Measurements from ENCODE around the gene CSTA.

GRCh38 chr3:122366379-122366749 lies 41.3 kb downstream of the CSTA start:
- TF ChIP-seq, protein P1, sequence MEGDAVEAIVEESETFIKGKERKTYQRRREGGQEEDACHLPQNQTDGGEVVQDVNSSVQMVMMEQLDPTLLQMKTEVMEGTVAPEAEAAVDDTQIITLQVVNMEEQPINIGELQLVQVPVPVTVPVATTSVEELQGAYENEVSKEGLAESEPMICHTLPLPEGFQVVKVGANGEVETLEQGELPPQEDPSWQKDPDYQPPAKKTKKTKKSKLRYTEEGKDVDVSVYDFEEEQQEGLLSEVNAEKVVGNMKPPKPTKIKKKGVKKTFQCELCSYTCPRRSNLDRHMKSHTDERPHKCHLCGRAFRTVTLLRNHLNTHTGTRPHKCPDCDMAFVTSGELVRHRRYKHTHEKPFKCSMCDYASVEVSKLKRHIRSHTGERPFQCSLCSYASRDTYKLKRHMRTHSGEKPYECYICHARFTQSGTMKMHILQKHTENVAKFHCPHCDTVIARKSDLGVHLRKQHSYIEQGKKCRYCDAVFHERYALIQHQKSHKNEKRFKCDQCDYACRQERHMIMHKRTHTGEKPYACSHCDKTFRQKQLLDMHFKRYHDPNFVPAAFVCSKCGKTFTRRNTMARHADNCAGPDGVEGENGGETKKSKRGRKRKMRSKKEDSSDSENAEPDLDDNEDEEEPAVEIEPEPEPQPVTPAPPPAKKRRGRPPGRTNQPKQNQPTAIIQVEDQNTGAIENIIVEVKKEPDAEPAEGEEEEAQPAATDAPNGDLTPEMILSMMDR (IDR thresholded peaks at IDR 0.05; ENCODE audit: insufficient read depth, low read depth, low read length), result no peak
- no peak for TF ChIP-seq EZH2 (IDR thresholded peaks at IDR 0.05; ENCODE audit: insufficient read depth, low read length)
